CD4-positive, alpha-beta memory T cell (primary cell): ENCODE measurements around the gene TUFM. TPM values are rescaled to one million over a fixed set of nuclear protein-coding genes. Genes with fewer than 3 reads are reported as not detected.
"Not testable (repeated sequence)": the region's sequence is repeated elsewhere in the genome, so short reads cannot be mapped to it uniquely, and the experiment has no call there.

Experiments
- CTCF ChIA-PET: fragments of 350-600 bp; sonication (Branson Sonifier 250); formaldehyde crosslinking; loops from one replicate; lab custom pipeline; 2021; ENCODE audit warnings: inconsistent platforms; ENCODE audit not compliant: partially characterized antibody; lab: Charles Lee
- POLR2A ChIA-PET: fragments of 350-600 bp; sonication (Branson Sonifier 250); formaldehyde crosslinking; loops from one replicate; lab custom pipeline; 2021; ENCODE audit not compliant: partially characterized antibody; lab: Charles Lee
- DNase-seq, 5 donors: peaks; one replicate each; pipeline versions ENCODE4 v3.0.0 to v3.0.0-alpha.2; 2020 to 2022; ENCODE audit warnings: mixed read lengths in 1 of 5
- H3K27ac ChIP-seq: one replicate; pipeline ENCODE4 v1.7.0; 2013; ENCODE audit warnings: low read depth, low read length
- H3K27me3 ChIP-seq: 2 replicates; pipeline ENCODE4 v1.7.0; 2013; ENCODE audit warnings: mild to moderate bottlenecking, low read length, moderate library complexity; ENCODE audit not compliant: insufficient read depth
- H3K36me3 ChIP-seq: 2 replicates; pipeline ENCODE4 v1.7.0; 2013; ENCODE audit warnings: mild to moderate bottlenecking, low read length, moderate library complexity; ENCODE audit not compliant: insufficient read depth
- H3K4me1 ChIP-seq: 2 replicates; pipeline ENCODE4 v1.7.0; 2013; ENCODE audit warnings: mild to moderate bottlenecking, low read length, moderate library complexity; ENCODE audit not compliant: insufficient read depth
- H3K4me3 ChIP-seq, 2 donors: one replicate each; pipeline ENCODE4 v1.7.0; 2013; ENCODE audit warnings: low read length in 2 of 2, mild to moderate bottlenecking in 1 of 2
- H3K9me3 ChIP-seq, 2 donors: one replicate each; pipeline ENCODE4 v1.7.0; 2013; ENCODE audit warnings: low read length in 2 of 2, control low read depth in 1 of 2; ENCODE audit not compliant: control insufficient read depth in 1 of 2
- H3K27ac Mint-ChIP-seq, 7 donors: one replicate each; pipeline ENCODE4 v1.8.0; 2020 to 2021; ENCODE audit warnings: mixed read lengths in 7 of 7, mild to moderate bottlenecking in 6 of 7, inconsistent platforms in 3 of 7, moderate library complexity in 3 of 7
- H3K27me3 Mint-ChIP-seq, 2 donors: one replicate each; pipeline ENCODE4 v1.8.0; 2020 to 2021; ENCODE audit warnings: mixed read lengths in 2 of 2
- H3K36me3 Mint-ChIP-seq, 2 donors: one replicate each; pipeline ENCODE4 v1.8.0; 2020 to 2021; ENCODE audit warnings: mixed read lengths in 2 of 2, inconsistent platforms in 1 of 2, mild to moderate bottlenecking in 1 of 2
- H3K4me1 Mint-ChIP-seq, 4 donors: one replicate each; pipeline ENCODE4 v1.8.0; 2020 to 2021; ENCODE audit warnings: mixed read lengths in 4 of 4, mild to moderate bottlenecking in 1 of 4
- H3K4me3 Mint-ChIP-seq, 8 donors: one replicate each; pipeline ENCODE4 v1.8.0; 2020 to 2021; ENCODE audit warnings: mixed read lengths in 8 of 8, mild to moderate bottlenecking in 7 of 8, moderate library complexity in 6 of 8, inconsistent platforms in 3 of 8
- H3K9me3 Mint-ChIP-seq, 8 donors: one replicate each; pipeline ENCODE4 v1.8.0; 2020 to 2021; ENCODE audit warnings: mixed read lengths in 8 of 8, mild to moderate bottlenecking in 5 of 8, inconsistent platforms in 3 of 8, moderate library complexity in 1 of 8
- intact Hi-C: fragments of 100-400 bp; cut with micrococcal nuclease; formaldehyde crosslinking; loops from one replicate; pipeline ENCODE4 v1.15.1; 2023
- polyA plus RNA-seq, 2 donors: library from polyadenylated mRNA; unstranded; fragments of 300-500 nt; fragmentation: Illumina TruSeq; gene quantifications; one replicate each; pipeline ENCODE4 v1.2.3, GENCODE V29; 2021
- total RNA-seq, 2 experiments: library from RNA; stranded (reverse); gene quantifications; one replicate each; pipeline ENCODE4 v1.2.3, GENCODE V29; 2021

TUFM gene
- total and polyA plus RNA-seq, 4 experiments from 2014 or later = 98.0 to 198 (median 123) TPM

DNA sequence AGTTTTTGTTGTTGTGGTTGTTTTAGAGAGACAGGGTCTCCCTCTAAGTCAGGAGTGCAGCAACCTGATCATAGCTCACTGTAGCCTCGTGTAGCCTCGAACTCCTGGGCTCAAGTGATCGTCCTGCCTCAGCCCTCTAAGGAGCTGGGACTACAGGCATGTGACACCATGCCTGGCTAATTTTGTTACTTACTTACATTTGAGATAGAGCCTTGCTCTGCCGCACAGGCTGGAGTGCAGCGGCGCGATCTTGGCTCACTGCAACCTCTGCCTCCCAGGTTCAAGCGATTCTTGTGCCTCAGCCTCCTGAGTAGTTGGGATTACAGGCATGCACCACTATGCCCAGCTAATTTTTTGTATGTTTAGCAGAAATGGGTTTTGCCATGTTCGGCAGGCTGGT is 21.5 kb upstream of the TUFM start:
- H3K9me3 ChIP-seq, H3K4me3 ChIP-seq, H3K27ac ChIP-seq, POLR2A ChIA-PET, H3K9me3 Mint-ChIP-seq, H3K4me3 Mint-ChIP-seq, H3K27me3 ChIP-seq, H3K27me3 Mint-ChIP-seq, DNase-seq, CTCF ChIA-PET, intact Hi-C loops: not testable (repeated sequence)
- Mint-ChIP-seq H3K36me3 (peaks cover 15 to 57% of the 10 kb centered on the region in 2 donors), H3K4me1 (peaks cover 16 to 30% (median 22%) of the 10 kb centered on the region in 4 donors), H3K27ac (peak overlapping the region in 1 of 7 donors; percentile 30)
- Histone ChIP-seq H3K36me3 (peaks cover 24% of the 10 kb centered on the region), H3K4me1 (peaks cover 16% of the 10 kb centered on the region)

DNA sequence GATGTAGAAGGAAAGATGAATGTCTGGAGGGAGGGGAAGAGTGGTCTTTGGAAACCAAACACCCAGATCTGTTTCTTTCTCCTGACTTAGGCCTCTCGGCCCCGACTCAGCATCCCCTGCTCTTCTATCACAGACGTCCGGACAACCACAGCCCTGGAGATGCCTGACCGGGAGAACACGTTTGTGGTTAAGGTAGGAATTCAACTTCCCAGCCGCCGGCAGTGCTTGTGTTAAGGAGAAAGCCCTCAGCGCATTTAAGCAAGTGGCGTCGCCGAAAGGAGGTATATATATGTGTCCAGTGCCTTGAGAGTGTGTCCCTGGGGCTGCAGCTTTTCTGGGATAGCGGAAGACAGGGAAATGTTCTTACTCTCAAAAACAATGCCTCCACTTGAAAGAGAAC is 21.1 kb upstream of the TUFM start:
- peaks cover 24% of the 10 kb centered on the region for H3K36me3 ChIP-seq
- H3K27me3 Mint-ChIP-seq = no peaks in the 10 kb centered on the region
- H3K4me1 Mint-ChIP-seq = peaks cover 16 to 30% (median 22%) of the 10 kb centered on the region in 4 donors
- no peak overlapping the region for H3K27ac ChIP-seq
- H3K4me3 Mint-ChIP-seq = no peak overlapping the region
- H3K4me1 ChIP-seq = peaks cover 20% of the 10 kb centered on the region
- POLR2A ChIA-PET = no interaction called here
- H3K4me3 ChIP-seq = no peak overlapping the region
- DNase-seq = no peak
- intact Hi-C loops = no loop called here
- no peaks in the 10 kb centered on the region for H3K27me3 ChIP-seq
- H3K36me3 Mint-ChIP-seq = peaks cover 15 to 54% of the 10 kb centered on the region in 2 donors
- no peaks in the 10 kb centered on the region for H3K9me3 ChIP-seq
- peaks cover 0 to 2% (median 0%) of the 10 kb centered on the region in 8 donors for H3K9me3 Mint-ChIP-seq
- CTCF ChIA-PET = no interaction called here
- H3K27ac Mint-ChIP-seq = peak overlapping the region in 2 of 7 donors; percentile 30 to 61

DNA sequence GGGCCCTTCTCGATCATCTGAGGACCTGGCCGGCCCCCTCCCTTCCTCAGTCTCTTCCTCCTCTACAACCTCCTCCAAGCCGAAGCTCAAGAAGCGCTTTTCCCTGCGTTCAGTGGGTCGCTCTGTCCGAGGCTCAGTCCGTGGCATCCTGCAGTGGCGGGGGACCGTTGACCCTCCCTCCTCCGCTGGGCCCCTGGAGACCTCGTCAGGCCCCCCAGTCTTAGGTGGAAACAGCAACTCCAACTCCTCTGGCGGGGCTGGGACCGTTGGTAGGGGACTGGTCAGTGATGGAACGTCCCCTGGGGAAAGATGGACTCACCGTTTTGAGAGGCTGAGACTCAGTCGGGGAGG is 20.3 kb upstream of the TUFM start:
- Mint-ChIP-seq H3K27me3 (no peaks in the 10 kb centered on the region), H3K4me1 (peaks cover 16 to 35% (median 23%) of the 10 kb centered on the region in 4 donors), H3K4me3 (no peak overlapping the region), H3K36me3 (peaks cover 15 to 54% of the 10 kb centered on the region in 2 donors), H3K9me3 (peaks cover 0 to 2% (median 0%) of the 10 kb centered on the region in 8 donors), H3K27ac (no peak overlapping the region)
- peaks cover 25% of the 10 kb centered on the region for H3K4me1 ChIP-seq
- no peak for DNase-seq
- peaks cover 24% of the 10 kb centered on the region for H3K36me3 ChIP-seq
- no peak overlapping the region for H3K4me3 ChIP-seq
- CTCF ChIA-PET = no interaction called here
- intact Hi-C loops = no loop called here
- POLR2A ChIA-PET = interaction anchor here (4.8 kb wide), 1 partner anchor 13 kb away, joined by 34 read pairs; the partner anchor contains the start of gene ATP2A1
- no peaks in the 10 kb centered on the region for H3K27me3 ChIP-seq
- no peak overlapping the region for H3K27ac ChIP-seq
- no peaks in the 10 kb centered on the region for H3K9me3 ChIP-seq

DNA sequence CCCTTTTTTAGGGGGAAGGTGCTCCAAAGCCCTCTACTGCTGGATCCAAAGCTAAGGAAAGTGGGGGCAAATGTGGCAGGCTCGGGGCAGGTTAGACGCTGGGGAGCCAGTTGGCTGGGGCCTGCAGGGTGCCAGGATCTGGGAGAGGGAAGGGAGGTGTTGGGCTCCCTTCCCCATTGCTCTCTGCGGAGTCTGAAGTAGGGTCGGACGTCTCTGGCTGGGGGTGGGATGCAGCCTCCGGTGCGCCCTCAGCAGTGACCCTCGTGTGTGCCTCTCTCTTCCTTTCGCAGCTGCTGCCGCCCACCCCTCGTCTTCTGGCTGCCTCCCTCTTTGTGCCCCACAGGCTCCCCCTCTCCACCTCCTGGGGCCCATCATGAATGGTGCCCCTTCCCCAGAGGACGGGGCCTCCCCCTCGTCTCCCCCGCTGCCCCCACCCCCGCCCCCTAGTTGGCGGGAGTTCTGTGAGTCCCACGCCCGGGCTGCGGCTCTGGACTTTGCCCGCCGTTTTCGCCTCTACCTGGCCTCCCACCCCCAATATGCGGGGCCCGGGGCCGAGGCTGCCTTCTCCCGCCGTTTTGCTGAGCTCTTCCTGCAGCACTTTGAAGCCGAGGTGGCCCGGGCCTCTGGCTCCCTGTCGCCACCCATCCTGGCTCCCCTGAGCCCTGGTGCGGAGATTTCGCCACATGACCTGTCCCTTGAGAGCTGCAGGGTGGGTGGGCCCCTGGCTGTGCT is 19.7 kb upstream of the TUFM start:
- Mint-ChIP-seq H3K27ac (peak overlapping the region in 1 of 7 donors; percentile 95), H3K36me3 (peaks cover 15 to 52% of the 10 kb centered on the region in 2 donors), H3K4me3 (peak overlapping the region in 1 of 8 donors; percentile 25), H3K27me3 (no peaks in the 10 kb centered on the region), H3K4me1 (peaks cover 16 to 35% (median 23%) of the 10 kb centered on the region in 4 donors), H3K9me3 (peaks cover 0 to 2% (median 0%) of the 10 kb centered on the region in 8 donors)
- Histone ChIP-seq H3K9me3 (no peaks in the 10 kb centered on the region), H3K4me3 (no peak overlapping the region), H3K27me3 (no peaks in the 10 kb centered on the region), H3K27ac (no peak overlapping the region), H3K36me3 (peaks cover 24% of the 10 kb centered on the region), H3K4me1 (peaks cover 25% of the 10 kb centered on the region)
- ChIA-PET POLR2A (interaction anchor here (2.0 to 4.8 kb wide), 4 partner anchors 14 to 58 kb away, joined by 7 to 149 read pairs (median 45); partner anchors contain the start of genes ATP2A1, ATXN2L, RABEP2 and TUFM), CTCF (interaction anchor here (1.3 to 4.7 kb wide), 3 partner anchors 9 to 79 kb away, joined by 3 to 37 read pairs (median 15); partner anchors contain the start of gene TUFM)
- DNase-seq = no peak
- intact Hi-C loops = loop anchor here (2.0 kb wide), 1 partner anchor 13 kb away; the partner anchor contains the start of gene ATP2A1

DNA sequence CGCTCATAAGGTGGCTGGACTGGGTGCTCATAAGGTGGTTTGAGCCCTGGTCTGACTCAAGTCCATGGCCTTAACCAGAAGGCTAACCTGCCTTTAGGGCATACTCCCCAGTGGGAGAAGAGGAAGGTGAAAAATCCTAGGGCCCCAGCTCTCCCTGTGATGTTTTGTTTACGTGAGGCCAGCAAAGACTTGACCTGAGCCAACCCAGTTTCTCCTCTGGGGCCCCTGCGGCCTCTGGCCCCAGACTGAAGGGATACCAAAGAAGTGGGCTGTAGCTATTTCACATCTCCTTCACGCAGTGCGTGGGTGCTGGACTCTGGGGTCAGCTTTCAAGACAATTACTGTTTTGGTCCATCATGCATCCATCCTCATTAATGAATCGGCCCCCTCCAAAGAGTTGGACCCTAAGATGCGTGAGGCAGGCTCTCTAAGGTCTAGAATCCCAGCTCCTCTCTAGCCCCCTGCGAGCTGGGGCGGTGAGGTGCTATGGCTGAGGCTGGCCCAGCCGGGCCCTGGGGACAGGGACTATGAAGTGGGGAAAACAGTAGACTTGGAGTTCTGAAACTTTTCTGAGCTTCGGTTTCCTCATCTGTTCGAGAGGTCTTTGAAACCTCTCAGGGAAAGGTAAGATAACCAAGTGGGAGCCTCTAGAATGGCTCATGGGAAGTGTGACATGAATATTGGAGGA is 19.0 kb upstream of the TUFM start:
- H3K27me3 ChIP-seq = no peaks in the 10 kb centered on the region
- no peaks in the 10 kb centered on the region for H3K9me3 ChIP-seq
- ChIA-PET POLR2A (interaction anchor here (1.7 to 4.8 kb wide), 7 partner anchors 9 to 59 kb away, joined by 5 to 149 read pairs (median 27); partner anchors contain the start of genes ATP2A1, ATXN2L, RABEP2 and TUFM), CTCF (interaction anchor here (0.6 to 4.7 kb wide), 6 partner anchors 8 to 80 kb away, joined by 3 to 37 read pairs (median 6); partner anchors contain the start of gene TUFM)
- no peak overlapping the region for H3K4me3 ChIP-seq
- Mint-ChIP-seq H3K27ac (peak overlapping the region; percentile 24 to 100 (median 97)), H3K4me1 (peaks cover 16 to 35% (median 23%) of the 10 kb centered on the region in 4 donors), H3K4me3 (peak overlapping the region; percentile 95 to 99 (median 98)), H3K9me3 (peaks cover 0 to 2% (median 0%) of the 10 kb centered on the region in 8 donors), H3K36me3 (peaks cover 12 to 46% of the 10 kb centered on the region in 2 donors), H3K27me3 (no peaks in the 10 kb centered on the region)
- DNase-seq = no peak
- intact Hi-C loops = loop anchor here (2.0 kb wide), 1 partner anchor 14 kb away; the partner anchor contains the start of gene ATP2A1
- peaks cover 25% of the 10 kb centered on the region for H3K4me1 ChIP-seq
- H3K36me3 ChIP-seq = peaks cover 24% of the 10 kb centered on the region
- no peak overlapping the region for H3K27ac ChIP-seq

DNA sequence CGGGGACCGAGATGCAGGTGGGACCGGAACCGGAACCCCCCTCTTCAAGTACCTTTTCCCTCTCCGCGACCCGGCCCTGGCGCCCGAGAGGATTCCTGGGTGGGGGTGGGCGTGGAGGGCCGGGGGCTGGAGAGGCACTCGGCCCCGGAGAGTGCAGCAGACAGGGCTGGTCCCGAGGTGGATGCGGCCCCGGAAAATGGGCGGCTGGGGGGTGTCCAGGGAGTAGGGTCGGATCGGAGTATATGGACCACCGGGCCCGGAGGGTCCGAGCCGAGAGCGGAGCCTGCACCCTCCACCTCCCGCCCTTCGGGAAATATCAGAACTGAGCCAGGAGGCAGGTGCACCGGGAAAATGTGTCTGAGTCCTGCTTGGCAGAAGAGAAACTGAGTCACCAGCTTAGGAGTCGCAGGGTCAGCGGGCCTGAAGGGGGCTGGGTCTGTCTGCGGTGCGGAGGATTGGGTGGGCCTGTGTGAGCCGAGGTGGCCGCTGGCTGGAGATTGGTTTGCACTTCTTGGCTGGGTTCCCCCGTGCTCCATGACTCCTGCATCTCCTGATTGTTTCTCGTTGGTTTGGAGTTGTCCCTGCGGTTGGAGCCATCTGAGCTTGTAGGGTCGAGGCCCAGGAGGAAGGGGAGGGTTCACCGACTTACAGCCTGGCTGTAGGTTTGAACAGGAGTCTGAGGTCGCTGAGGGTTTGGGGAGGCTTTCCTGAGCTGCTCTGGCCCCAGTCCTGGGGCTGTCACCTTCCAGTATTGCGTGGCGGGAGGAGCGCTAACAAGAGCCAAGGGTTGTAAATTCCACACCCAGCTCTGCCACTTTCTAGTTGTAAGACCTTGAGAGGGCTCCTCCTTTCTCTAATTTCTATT is 18.0 kb upstream of the TUFM start:
- Mint-ChIP-seq H3K36me3 (peaks cover 5 to 36% of the 10 kb centered on the region in 2 donors), H3K27me3 (no peaks in the 10 kb centered on the region), H3K27ac (peak overlapping the region; percentile 95 to 100 (median 98)), H3K9me3 (peaks cover 0 to 2% (median 0%) of the 10 kb centered on the region in 8 donors), H3K4me1 (peaks cover 16 to 35% (median 22%) of the 10 kb centered on the region in 4 donors), H3K4me3 (peak overlapping the region; percentile 95 to 99 (median 98))
- no peaks in the 10 kb centered on the region for H3K27me3 ChIP-seq
- H3K36me3 ChIP-seq = peaks cover 15% of the 10 kb centered on the region
- no peaks in the 10 kb centered on the region for H3K9me3 ChIP-seq
- peak in 3 of 5 donors; percentile 15 to 62 (median 28) for DNase-seq
- peaks cover 25% of the 10 kb centered on the region for H3K4me1 ChIP-seq
- POLR2A ChIA-PET = interaction anchor here (1.1 to 4.8 kb wide), 11 partner anchors 10 to 110 kb away, joined by 3 to 149 read pairs (median 7); partner anchors contain the start of genes ATP2A1, ATXN2L, RABEP2 and TUFM
- CTCF ChIA-PET = interaction anchor here (0.6 to 4.7 kb wide), 8 partner anchors 9 to 81 kb away, joined by 3 to 37 read pairs (median 4); partner anchors contain the start of gene TUFM
- intact Hi-C loops = loop anchor here (1.0 to 2.0 kb wide), 2 partner anchors 15 to 18 kb away; partner anchors contain the start of genes ATP2A1 and TUFM
- H3K27ac ChIP-seq = peak overlapping the region; percentile 85
- H3K4me3 ChIP-seq = peak overlapping the region; percentile 36 to 65
